GM06990 (cell line): Measurements from ENCODE around the gene SIK2.
A peak's percentile ranks its signal among the peaks of the same experiment; 100 is the strongest.

Source experiments
- DNase-seq: peaks from one replicate; pipeline ENCODE4 v3.0.0-alpha.2; 2011; ENCODE audit not compliant: insufficient read length; ENCODE audit errors: extremely low read depth
- H3K27me3 ChIP-seq: replicated peaks from 2 replicates; pipeline ENCODE4 v1.6.0; 2011; ENCODE audit warnings: low read length; ENCODE audit not compliant: control insufficient read depth, insufficient read depth
- H3K36me3 ChIP-seq: 2 replicates; pipeline ENCODE4 v1.5.1; 2011; ENCODE audit warnings: low read length; ENCODE audit not compliant: control insufficient read depth, insufficient read depth
- H3K4me3 ChIP-seq: replicated peaks from 2 replicates; pipeline ENCODE4 v1.5.1; 2011; ENCODE audit warnings: low read depth, mild to moderate bottlenecking, control low read depth, low read length
- TF ChIP-seq, protein P1 (sequence below): IDR thresholded peaks from 2 replicates; pipeline ENCODE4 v1.5.1; 2011; ENCODE audit warnings: low read length, control low read depth, mild to moderate bottlenecking, inconsistent platforms; ENCODE audit not compliant: insufficient read depth, poor library complexity, severe bottlenecking

SIK2 gene

DNA sequence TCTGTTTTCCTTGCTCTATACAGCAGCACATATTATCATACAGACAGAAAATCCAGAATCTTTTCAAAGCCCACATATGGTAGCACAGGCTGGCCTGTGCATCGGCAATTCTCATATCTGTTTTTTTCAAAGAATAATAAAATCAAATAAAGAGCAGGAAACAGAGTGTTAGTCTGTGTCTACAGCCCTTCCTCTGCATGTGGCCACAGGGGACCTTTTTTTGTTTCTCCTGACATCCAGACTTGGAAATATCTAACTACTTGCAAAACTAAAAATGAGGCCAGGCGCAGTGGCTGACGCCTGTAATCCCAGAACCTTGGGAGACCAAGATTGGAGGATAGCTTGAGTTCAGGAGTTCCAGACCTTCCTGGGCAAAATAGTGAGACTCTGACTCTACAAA lies 41.4 kb upstream of the SIK2 start:
- Histone ChIP-seq H3K4me3 (no peak overlapping the region), H3K27me3 (no peaks in the 10 kb centered on the region; the same call in 1 of the 2 replicates), H3K36me3 (no peaks in the 10 kb centered on the region)
- DNase-seq, result no peak
- TF ChIP-seq, protein P1, sequence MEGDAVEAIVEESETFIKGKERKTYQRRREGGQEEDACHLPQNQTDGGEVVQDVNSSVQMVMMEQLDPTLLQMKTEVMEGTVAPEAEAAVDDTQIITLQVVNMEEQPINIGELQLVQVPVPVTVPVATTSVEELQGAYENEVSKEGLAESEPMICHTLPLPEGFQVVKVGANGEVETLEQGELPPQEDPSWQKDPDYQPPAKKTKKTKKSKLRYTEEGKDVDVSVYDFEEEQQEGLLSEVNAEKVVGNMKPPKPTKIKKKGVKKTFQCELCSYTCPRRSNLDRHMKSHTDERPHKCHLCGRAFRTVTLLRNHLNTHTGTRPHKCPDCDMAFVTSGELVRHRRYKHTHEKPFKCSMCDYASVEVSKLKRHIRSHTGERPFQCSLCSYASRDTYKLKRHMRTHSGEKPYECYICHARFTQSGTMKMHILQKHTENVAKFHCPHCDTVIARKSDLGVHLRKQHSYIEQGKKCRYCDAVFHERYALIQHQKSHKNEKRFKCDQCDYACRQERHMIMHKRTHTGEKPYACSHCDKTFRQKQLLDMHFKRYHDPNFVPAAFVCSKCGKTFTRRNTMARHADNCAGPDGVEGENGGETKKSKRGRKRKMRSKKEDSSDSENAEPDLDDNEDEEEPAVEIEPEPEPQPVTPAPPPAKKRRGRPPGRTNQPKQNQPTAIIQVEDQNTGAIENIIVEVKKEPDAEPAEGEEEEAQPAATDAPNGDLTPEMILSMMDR, result no peak

DNA sequence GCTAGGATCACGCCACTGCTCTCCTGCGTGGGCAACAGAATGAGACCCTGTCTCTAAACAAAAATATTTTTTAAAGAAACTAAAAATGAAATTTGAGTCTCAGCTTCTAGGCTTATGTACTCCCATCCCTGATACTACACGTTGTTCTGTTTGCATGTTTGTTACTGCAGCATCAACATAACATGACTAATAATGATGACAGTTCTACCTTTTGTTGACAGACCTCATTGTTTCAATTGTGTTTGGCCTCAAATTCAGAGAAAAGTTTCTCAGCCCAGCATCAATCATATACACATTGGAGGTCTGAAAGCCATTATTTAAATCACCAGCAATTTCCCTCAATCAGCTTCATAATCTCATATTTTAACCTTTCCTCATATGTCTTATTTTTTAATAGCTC lies 40.9 kb upstream of the SIK2 start:
- no peak for DNase-seq
- Histone ChIP-seq H3K4me3 (no peak overlapping the region), H3K36me3 (no peaks in the 10 kb centered on the region), H3K27me3 (no peaks in the 10 kb centered on the region; the same call in 1 of the 2 replicates)
- TF ChIP-seq, protein P1, result no peak

DNA sequence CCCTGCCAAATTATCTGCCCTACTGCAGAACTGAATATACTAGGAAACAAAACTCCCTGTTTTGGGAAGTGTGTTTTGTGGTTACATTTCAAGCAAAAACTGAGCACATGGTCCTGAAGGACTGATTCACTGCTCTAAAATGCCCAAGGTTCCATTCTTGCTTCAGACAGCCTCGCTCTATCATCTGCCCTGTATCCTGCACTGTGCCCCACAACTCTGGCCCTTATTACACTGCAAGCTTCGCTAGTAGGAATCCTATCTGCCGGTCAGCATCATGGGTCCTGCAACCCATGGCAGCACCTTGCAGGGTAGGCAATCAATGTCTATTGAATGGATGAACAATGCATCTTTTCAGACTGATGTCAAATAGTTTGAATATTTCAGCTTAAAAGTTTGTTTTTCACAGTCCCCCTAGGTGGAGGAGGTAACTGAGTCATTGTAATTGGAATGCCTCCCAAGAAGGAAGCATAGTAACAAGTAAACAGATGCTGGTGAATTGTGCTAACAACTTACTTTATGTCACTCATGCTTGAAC lies 40.4 kb upstream of the SIK2 start:
- TF ChIP-seq, protein P1, result no peak
- no peak for DNase-seq
- H3K36me3 ChIP-seq, result no peaks in the 10 kb centered on the region
- no peak overlapping the region for H3K4me3 ChIP-seq
- no peaks in the 10 kb centered on the region for H3K27me3 ChIP-seq

DNA sequence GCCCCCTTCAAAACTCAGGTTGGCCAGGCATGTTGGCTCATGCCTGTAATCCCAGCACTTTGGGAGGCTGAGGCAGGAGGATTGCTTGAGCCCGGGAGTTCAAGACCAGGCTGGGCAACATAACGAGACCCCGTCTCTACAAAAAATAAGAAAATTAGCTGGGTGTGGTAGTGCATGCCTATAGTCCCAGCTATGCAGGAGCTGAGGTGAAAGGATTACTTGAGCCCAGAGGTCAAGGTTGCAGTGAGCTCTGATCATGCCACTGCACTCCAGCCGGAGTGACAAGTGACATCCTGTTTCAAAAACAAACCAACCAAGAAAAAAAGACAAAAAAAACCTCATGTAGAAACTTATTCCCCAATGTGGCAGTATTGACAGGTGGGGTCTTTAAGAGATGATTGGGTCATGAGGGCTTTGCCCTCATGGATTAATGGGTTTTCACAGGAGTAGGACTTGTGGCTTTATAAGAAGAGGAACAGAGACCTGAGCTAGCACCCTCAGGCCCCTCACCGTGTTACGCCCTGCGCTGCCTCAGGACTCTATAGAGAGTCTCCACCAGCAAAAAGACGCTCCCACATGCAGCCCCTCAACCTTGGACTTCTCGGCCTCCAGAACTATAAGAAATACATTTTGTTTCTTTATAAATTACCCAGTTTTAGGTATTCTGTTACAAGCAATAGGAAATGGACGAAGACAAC lies 39.4 kb upstream of the SIK2 start:
- no peak for DNase-seq
- Histone ChIP-seq H3K27me3 (no peaks in the 10 kb centered on the region), H3K4me3 (no peak overlapping the region), H3K36me3 (no peaks in the 10 kb centered on the region)
- TF ChIP-seq, protein P1, result no peak

DNA sequence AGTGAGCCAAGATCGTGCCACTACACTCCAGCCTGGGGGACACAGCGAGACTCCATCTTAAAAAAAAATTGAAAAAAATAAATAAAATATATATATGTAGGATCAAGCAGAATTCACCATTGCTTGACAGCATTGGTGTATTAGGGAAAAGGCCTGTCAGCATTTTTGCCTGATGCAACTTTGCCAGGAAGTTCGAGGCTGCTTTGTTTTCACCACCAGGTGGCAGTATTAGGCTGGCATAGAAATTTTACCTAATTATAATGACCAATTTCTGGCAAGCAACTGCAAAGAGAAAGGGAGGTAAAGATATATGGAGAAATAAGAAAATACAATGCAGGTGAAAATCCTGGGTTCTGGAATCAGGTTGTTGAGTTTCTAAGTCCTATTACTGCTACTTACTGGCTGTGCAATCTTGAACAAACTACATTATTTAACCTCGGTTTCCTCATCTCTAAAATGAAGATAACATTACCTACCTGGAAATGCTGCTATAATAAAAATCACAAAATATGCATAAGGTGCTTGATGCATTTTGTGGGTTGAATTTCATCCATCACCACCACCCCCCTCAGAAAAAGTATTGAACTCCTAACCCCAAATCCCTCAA lies 37.0 kb upstream of the SIK2 start:
- TF ChIP-seq, protein P1, result peak; percentile 78
- Histone ChIP-seq H3K36me3 (no peaks in the 10 kb centered on the region), H3K4me3 (no peak overlapping the region), H3K27me3 (no peaks in the 10 kb centered on the region)
- DNase-seq, result no peak
